HCT116 (cell line): ENCODE data around the gene ZDHHC14. TPM values are rescaled to one million over a fixed set of nuclear protein-coding genes. Genes with fewer than 3 reads are reported as not detected.

Experiments used
- ATAC-seq: fragments of 200-7000 bp; cut with Tn5 transposase; 2 replicates; pipeline ENCODE4 v1.9.1; 2020; ENCODE audit warnings: mild to moderate bottlenecking, moderate library complexity
- BruUV-seq: library from RNA; stranded (reverse); fragments of 400-500 nt; replicated peaks from 2 replicates; lab custom pipeline; 2021; lab: Mats Ljungman, UMichigan
- CTCF ChIA-PET: fragments of 300-600 bp; sonication (Branson Sonifier 250); formaldehyde crosslinking; loops from one replicate; lab custom pipeline; 2021; ENCODE audit warnings: antibody characterized with exemption; lab: Charles Lee
- POLR2A ChIA-PET: fragments of 300-600, 350-600 bp; sonication (Branson Sonifier 250); formaldehyde crosslinking; loops from one replicate; lab custom pipeline; 2021; ENCODE audit warnings: antibody characterized with exemption; lab: Charles Lee
- RAD21 ChIA-PET, 2 experiments: fragments of 300-600 bp; sonication (Branson Sonifier 250); formaldehyde crosslinking; loops; one replicate each; lab custom pipeline; 2023; ENCODE audit warnings: low total read pairs in 2 of 2; ENCODE audit not compliant: uncharacterized antibody in 2 of 2, unreplicated experiment in 2 of 2, low non-redundant PET in 1 of 2; lab: Charles Lee
- DNase-seq: peaks from one replicate; pipeline ENCODE4 v3.0.0-alpha.2; 2010; ENCODE audit warnings: low read depth, low spot score
- H2AFZ ChIP-seq: fragments of 200-600 bp; shearing (Covaris generic), sonication (generic); 2 replicates; pipeline ENCODE4 v1.6.1; 2017; ENCODE audit warnings: low read depth, mixed run types, mixed read lengths, antibody characterized with exemption, low read length; ENCODE audit not compliant: poor library complexity, severe bottlenecking
- H3K27ac ChIP-seq: 2 replicates; pipeline ENCODE4 v1.5.1; 2012; ENCODE audit warnings: low read depth, low read length
- H3K27me3 ChIP-seq: fragments of 200-600 bp; sonication (generic); 2 replicates; pipeline ENCODE4 v1.6.1; 2016; ENCODE audit warnings: mixed run types, low read length, mixed read lengths; ENCODE audit not compliant: insufficient read depth
- H3K36me3 ChIP-seq, 2 experiments: fragments of 200-500 bp in 1 of 2; fragments of 200-600 bp in 1 of 2; sonication (Bioruptor generic) in 1 of 2; sonication (generic) in 1 of 2; 2 replicates each; pipeline versions ENCODE4 v1.5.1 to v1.6.1; 2014 to 2016; ENCODE audit warnings: low read length in 2 of 2, inconsistent platforms in 1 of 2, mixed read lengths in 1 of 2, mixed run types in 1 of 2; ENCODE audit not compliant: insufficient read depth in 2 of 2, control insufficient read depth in 1 of 2
- H3K4me1 ChIP-seq, 2 experiments: fragments of 200-600 bp in 1 of 2; sonication (generic) in 1 of 2; 2 replicates each; pipeline versions ENCODE4 v1.5.1 to v1.6.1; 2012 to 2017; ENCODE audit warnings: low read length in 2 of 2, inconsistent platforms in 1 of 2, mild to moderate bottlenecking in 1 of 2, mixed read lengths in 1 of 2, mixed run types in 1 of 2, moderate library complexity in 1 of 2; ENCODE audit not compliant: insufficient read depth in 2 of 2, control insufficient read depth in 1 of 2
- H3K4me2 ChIP-seq: fragments of 200-600 bp; sonication (generic); 2 replicates; pipeline ENCODE4 v1.6.1; 2017; ENCODE audit warnings: mixed run types, low read length, mixed read lengths
- H3K4me3 ChIP-seq, 2 experiments: fragments of 200-600 bp in 1 of 2; sonication (generic) in 1 of 2; replicated peaks in 1 of 2; 2 replicates each; pipeline ENCODE4 v1.5.1; 2011 to 2016; ENCODE audit warnings: low read length in 2 of 2, control low read depth in 1 of 2, low read depth in 1 of 2, mild to moderate bottlenecking in 1 of 2, mixed read lengths in 1 of 2, mixed run types in 1 of 2
- H3K79me2 ChIP-seq: fragments of 200-600 bp; sonication (generic); 2 replicates; pipeline ENCODE4 v1.6.1; 2017; ENCODE audit warnings: mild to moderate bottlenecking, mixed run types, low read length, moderate library complexity, mixed read lengths; ENCODE audit not compliant: insufficient read depth
- H3K9ac ChIP-seq: fragments of 200-600 bp; sonication (generic); 2 replicates; pipeline ENCODE4 v1.6.1; 2016; ENCODE audit warnings: low read length, mixed read lengths
- H3K9me2 ChIP-seq: fragments of 200-600 bp; sonication (generic), shearing (Covaris generic); 2 replicates; pipeline ENCODE4 v1.6.1; 2017; ENCODE audit warnings: mixed run types, mild to moderate bottlenecking, moderate library complexity; ENCODE audit not compliant: insufficient read depth
- H3K9me3 ChIP-seq, 2 experiments: fragments of 200-500 bp in 1 of 2; fragments of 200-600 bp in 1 of 2; sonication (Bioruptor generic) in 1 of 2; sonication (generic) in 1 of 2; 2 replicates each; pipeline ENCODE4 v1.6.1; 2014 to 2017; ENCODE audit warnings: low read length in 2 of 2, mixed read lengths in 2 of 2, inconsistent platforms in 1 of 2, low read depth in 1 of 2, mild to moderate bottlenecking in 1 of 2, mixed run types in 1 of 2, moderate library complexity in 1 of 2; ENCODE audit not compliant: control insufficient read depth in 1 of 2, insufficient read depth in 1 of 2
- H4K20me1 ChIP-seq: fragments of 200-600 bp; sonication (generic), shearing (Covaris generic); 2 replicates; pipeline ENCODE4 v1.6.1; 2017; ENCODE audit warnings: mixed run types, mild to moderate bottlenecking, moderate library complexity; ENCODE audit not compliant: insufficient read depth
- CBX3 ChIP-seq: IDR thresholded peaks from 2 replicates; pipeline ENCODE4 v1.6.1; 2012; ENCODE audit warnings: low read depth
- CEBPB ChIP-seq: IDR thresholded peaks from 2 replicates; pipeline ENCODE4 v1.6.1; 2012; ENCODE audit warnings: low read depth
- EGR1 ChIP-seq: IDR thresholded peaks from 2 replicates; pipeline ENCODE4 v1.6.1; 2012; ENCODE audit warnings: low read depth
- ELF1 ChIP-seq: IDR thresholded peaks from 2 replicates; pipeline ENCODE4 v1.6.1; 2012; ENCODE audit warnings: low read depth, borderline replicate concordance
- EZH2 ChIP-seq: fragments of 200-600 bp; sonication (generic); IDR thresholded peaks from 2 replicates; pipeline ENCODE4 v1.6.1; 2017; ENCODE audit warnings: antibody characterized with exemption, mixed run types
- EZH2phosphoT487 ChIP-seq: fragments of 200-600 bp; IDR thresholded peaks from 2 replicates; pipeline ENCODE4 v1.6.1; 2018; ENCODE audit warnings: antibody characterized with exemption, borderline replicate concordance
- POLR2A ChIP-seq: IDR thresholded peaks from 2 replicates; pipeline ENCODE4 v1.7.0; 2011; ENCODE audit warnings: borderline replicate concordance; ENCODE audit not compliant: insufficient read depth, insufficient read length; ENCODE audit errors: extremely low read depth
- POLR2AphosphoS5 ChIP-seq: IDR thresholded peaks from 2 replicates; pipeline ENCODE4 v1.6.1; 2011; ENCODE audit warnings: mild to moderate bottlenecking, low read depth, low read length, moderate library complexity
- RAD21 ChIP-seq: IDR thresholded peaks from 2 replicates; pipeline ENCODE4 v1.6.1; 2012; ENCODE audit warnings: low read depth, mild to moderate bottlenecking
- SIN3A ChIP-seq: IDR thresholded peaks from 2 replicates; pipeline ENCODE4 v1.6.1; 2012; ENCODE audit warnings: low read depth
- SP1 ChIP-seq: IDR thresholded peaks from 2 replicates; pipeline ENCODE4 v1.6.1; 2012; ENCODE audit warnings: low read depth
- SRF ChIP-seq: IDR thresholded peaks from 2 replicates; pipeline ENCODE4 v1.6.1; 2012; ENCODE audit warnings: low read depth
- TCF7L2 ChIP-seq: IDR thresholded peaks from 2 replicates; pipeline ENCODE4 v1.7.0; 2011; ENCODE audit warnings: borderline replicate concordance, inconsistent platforms; ENCODE audit not compliant: insufficient read depth, insufficient read length; ENCODE audit errors: extremely low read depth
- YY1 ChIP-seq: IDR thresholded peaks from 2 replicates; pipeline ENCODE4 v1.6.1; 2011; ENCODE audit warnings: low read length, low read depth, moderate library complexity, mild to moderate bottlenecking; ENCODE audit not compliant: insufficient replicate concordance; ENCODE audit errors: extremely low read depth
- ZFX ChIP-seq: fragments of 450-650 bp; IDR thresholded peaks from 2 replicates; pipeline ENCODE4 v1.6.1; 2017
- ZNF274 ChIP-seq: fragments of 200-500 bp; sonication (Bioruptor generic); IDR thresholded peaks from 2 replicates; pipeline ENCODE4 v1.6.1; 2014; ENCODE audit warnings: mild to moderate bottlenecking, low read depth, low read length, inconsistent platforms
- intact Hi-C: fragments of 100-400 bp; cut with micrococcal nuclease; formaldehyde crosslinking; loops from 2 replicates; pipeline ENCODE4 v1.10.0; 2022
- total RNA-seq: library from RNA; stranded (reverse); gene quantifications from one replicate; pipeline ENCODE4 v1.2.1, GENCODE V29; 2021; ENCODE audit not compliant: unreplicated experiment
- TF ChIP-seq, protein P1 (sequence below): IDR thresholded peaks from 2 replicates; pipeline ENCODE4 v1.6.1; 2012
- TF ChIP-seq, protein P2 (sequence below): IDR thresholded peaks from 2 replicates; pipeline ENCODE4 v1.6.1; 2012; ENCODE audit warnings: low read depth
- TF ChIP-seq, protein P3 (sequence below): IDR thresholded peaks from 2 replicates; pipeline ENCODE4 v1.6.1; 2011; ENCODE audit warnings: mild to moderate bottlenecking, low read length, moderate library complexity; ENCODE audit not compliant: insufficient replicate concordance; ENCODE audit errors: extremely low read depth

The ZDHHC14 gene
- total RNA-seq, 1 experiment from 2014 or later = 5.3 TPM

DNA sequence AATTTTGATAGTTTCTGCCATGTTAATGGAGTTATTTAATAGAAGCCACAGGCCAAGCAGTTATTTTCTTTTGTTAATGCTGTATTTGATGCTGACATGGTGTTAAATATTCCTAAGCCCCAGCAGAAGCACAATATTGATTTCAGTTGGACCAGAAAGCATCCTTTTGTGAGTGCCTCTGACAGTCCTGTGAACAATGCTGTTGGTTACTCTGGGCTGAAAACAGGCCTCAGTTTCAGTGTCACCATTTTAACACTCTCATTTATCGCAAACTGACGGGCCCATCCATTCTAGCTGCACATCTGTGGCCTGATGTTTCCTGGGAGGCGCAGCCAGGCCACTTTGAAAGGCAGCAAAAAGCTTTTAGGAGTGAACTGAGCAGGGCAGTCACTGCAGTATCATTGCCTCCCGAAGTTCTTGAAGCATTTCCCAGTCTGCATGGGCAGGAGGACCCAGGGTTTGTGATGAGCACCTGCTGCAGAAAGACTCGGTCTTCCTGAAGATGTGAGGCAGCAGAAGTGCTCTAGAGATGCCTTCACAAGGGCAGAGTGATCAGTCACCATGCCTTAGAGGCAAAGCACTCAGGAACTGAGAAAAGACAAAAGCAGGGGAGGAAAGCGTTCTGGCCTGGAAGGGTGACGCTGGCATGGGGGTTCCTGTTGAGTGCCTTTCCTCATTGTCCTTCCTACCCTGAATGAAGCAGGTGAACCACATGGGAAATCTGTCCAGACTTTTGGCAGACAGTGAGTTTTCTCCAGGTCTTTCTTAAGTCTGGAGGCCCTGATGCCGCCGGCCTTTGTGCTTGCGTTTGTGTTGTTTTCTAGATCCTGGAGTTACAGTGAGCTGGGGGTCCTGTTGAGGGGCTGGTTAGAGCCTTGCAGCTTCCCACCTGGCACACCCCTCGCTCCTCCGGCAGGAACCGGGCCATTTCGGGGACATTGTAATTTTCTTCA is 74.0 kb downstream of the ZDHHC14 start:
- no peaks in the 10 kb centered on the region for H3K27me3 ChIP-seq
- CTCF ChIA-PET = no interaction called here
- ATAC-seq (no peak), DNase-seq (no peak)
- RAD21 ChIA-PET = no interaction called here
- no peaks in the 10 kb centered on the region for H3K79me2 ChIP-seq
- H3K9me2 ChIP-seq = no peaks in the 10 kb centered on the region
- POLR2A ChIA-PET = no interaction called here
- H3K9me3 ChIP-seq = no peaks in the 10 kb centered on the region
- intact Hi-C loops = no loop called here
- H3K27ac ChIP-seq = no peak overlapping the region
- H4K20me1 ChIP-seq = no peaks in the 10 kb centered on the region
- peaks cover 0 to 5% of the 10 kb centered on the region in 2 experiments; a peak in 1 of 4 replicates for H3K4me1 ChIP-seq
- no peak overlapping the region for H3K4me2 ChIP-seq
- no peak overlapping the region for H3K9ac ChIP-seq
- no peak overlapping the region for H3K4me3 ChIP-seq
- no peaks in the 10 kb centered on the region for H3K36me3 ChIP-seq
- no peak overlapping the region for H2AFZ ChIP-seq
- BruUV-seq = no TSS peak
- TF ChIP-seq YY1 = no peak
- TF ChIP-seq EZH2 = no peak
- TF ChIP-seq CBX3 = no peak
- TF ChIP-seq ELF1 = no peak
- TF ChIP-seq EZH2phosphoT487 = no peak
- no peak for TF ChIP-seq CEBPB
- no peak for TF ChIP-seq POLR2AphosphoS5
- no peak for TF ChIP-seq SIN3A
- no peak for TF ChIP-seq TCF7L2
- TF ChIP-seq, protein P1, sequence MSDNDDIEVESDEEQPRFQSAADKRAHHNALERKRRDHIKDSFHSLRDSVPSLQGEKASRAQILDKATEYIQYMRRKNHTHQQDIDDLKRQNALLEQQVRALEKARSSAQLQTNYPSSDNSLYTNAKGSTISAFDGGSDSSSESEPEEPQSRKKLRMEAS = no peak
- no peak for TF ChIP-seq ZNF274
- no peak for TF ChIP-seq SP1
- TF ChIP-seq, protein P2, sequence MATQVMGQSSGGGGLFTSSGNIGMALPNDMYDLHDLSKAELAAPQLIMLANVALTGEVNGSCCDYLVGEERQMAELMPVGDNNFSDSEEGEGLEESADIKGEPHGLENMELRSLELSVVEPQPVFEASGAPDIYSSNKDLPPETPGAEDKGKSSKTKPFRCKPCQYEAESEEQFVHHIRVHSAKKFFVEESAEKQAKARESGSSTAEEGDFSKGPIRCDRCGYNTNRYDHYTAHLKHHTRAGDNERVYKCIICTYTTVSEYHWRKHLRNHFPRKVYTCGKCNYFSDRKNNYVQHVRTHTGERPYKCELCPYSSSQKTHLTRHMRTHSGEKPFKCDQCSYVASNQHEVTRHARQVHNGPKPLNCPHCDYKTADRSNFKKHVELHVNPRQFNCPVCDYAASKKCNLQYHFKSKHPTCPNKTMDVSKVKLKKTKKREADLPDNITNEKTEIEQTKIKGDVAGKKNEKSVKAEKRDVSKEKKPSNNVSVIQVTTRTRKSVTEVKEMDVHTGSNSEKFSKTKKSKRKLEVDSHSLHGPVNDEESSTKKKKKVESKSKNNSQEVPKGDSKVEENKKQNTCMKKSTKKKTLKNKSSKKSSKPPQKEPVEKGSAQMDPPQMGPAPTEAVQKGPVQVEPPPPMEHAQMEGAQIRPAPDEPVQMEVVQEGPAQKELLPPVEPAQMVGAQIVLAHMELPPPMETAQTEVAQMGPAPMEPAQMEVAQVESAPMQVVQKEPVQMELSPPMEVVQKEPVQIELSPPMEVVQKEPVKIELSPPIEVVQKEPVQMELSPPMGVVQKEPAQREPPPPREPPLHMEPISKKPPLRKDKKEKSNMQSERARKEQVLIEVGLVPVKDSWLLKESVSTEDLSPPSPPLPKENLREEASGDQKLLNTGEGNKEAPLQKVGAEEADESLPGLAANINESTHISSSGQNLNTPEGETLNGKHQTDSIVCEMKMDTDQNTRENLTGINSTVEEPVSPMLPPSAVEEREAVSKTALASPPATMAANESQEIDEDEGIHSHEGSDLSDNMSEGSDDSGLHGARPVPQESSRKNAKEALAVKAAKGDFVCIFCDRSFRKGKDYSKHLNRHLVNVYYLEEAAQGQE = no peak
- TF ChIP-seq, protein P3, sequence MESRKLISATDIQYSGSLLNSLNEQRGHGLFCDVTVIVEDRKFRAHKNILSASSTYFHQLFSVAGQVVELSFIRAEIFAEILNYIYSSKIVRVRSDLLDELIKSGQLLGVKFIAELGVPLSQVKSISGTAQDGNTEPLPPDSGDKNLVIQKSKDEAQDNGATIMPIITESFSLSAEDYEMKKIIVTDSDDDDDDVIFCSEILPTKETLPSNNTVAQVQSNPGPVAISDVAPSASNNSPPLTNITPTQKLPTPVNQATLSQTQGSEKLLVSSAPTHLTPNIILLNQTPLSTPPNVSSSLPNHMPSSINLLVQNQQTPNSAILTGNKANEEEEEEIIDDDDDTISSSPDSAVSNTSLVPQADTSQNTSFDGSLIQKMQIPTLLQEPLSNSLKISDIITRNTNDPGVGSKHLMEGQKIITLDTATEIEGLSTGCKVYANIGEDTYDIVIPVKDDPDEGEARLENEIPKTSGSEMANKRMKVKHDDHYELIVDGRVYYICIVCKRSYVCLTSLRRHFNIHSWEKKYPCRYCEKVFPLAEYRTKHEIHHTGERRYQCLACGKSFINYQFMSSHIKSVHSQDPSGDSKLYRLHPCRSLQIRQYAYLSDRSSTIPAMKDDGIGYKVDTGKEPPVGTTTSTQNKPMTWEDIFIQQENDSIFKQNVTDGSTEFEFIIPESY = no peak
- no peak for TF ChIP-seq POLR2A
- no peak for TF ChIP-seq SRF
- no peak for TF ChIP-seq RAD21
- no peak for TF ChIP-seq ZFX
- TF ChIP-seq EGR1 = no peak
